Choroid plexus epithelial cell (primary cell): ENCODE results near the gene ADARB1.
A peak's percentile ranks its signal among the peaks of the same experiment; 100 is the strongest.

Experiments used
- DNase-seq: peaks from one replicate; pipeline ENCODE4 v3.0.0-alpha.2; 2010; ENCODE audit warnings: low read depth
- H3K4me3 ChIP-seq: 2 replicates; pipeline ENCODE4 v1.5.1; 2011; ENCODE audit warnings: low read depth, mild to moderate bottlenecking, control low read depth, low read length, moderate library complexity
- CTCF ChIP-seq: conservative IDR thresholded peaks from 2 replicates; pipeline ENCODE4 v1.5.1; 2011; ENCODE audit warnings: low read depth, mild to moderate bottlenecking, control low read depth, inconsistent platforms, low read length, moderate library complexity

The ADARB1 gene

GRCh38 chr21:45029948-45030681 lies 44.3 kb upstream of the ADARB1 start:
- no peak overlapping the region for H3K4me3 ChIP-seq
- no peak for DNase-seq
- TF ChIP-seq CTCF: no peak

DNA sequence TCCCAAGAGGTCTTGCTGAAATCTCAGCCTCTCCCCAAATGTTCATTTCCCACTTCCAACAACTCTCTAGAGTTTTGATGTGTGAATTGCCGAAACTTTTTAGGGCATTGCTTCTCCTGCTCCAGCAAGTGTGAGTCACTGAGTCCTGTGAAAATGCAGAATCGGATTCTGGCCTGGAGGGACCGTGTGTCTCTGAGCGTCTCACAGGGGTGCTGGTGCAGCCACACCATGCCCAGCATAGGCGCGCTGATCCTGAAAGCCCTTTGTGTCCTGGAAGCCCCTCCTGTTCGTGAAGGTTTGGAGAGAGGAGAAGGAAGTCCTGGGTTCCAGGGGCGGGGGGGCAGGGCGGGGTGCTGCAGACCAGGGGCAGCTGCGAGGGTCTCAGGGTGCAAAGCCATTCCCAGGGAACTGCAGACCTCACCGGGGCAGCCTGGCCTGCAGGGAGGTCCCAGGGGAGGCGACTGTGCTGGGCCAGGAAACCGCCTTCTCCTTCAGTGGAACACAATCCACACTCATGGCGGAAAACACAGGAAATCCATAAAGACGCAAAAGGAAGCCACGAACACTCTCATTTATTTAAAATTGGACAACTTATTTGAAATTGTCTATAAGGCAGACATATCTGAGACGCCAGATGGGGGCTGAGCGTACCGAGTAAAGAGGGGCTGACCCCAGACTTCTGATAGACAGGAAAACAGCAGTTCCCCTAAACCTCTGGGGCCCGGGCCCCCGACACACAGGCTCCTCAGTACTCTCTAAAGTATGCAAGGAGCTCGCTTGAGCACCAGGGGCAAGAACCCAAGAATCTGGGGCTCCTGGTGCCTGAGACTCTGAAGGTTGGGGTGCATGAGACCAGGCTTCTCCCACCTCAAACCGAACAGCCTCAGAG lies 43.5 kb upstream of the ADARB1 start:
- no peak for TF ChIP-seq CTCF
- DNase-seq: no peak
- H3K4me3 ChIP-seq: no peak overlapping the region

- no peak for TF ChIP-seq CTCF
- no peak overlapping the region for H3K4me3 ChIP-seq
These were observed 42.7 kb upstream of the ADARB1 start for GRCh38 chr21:45031571-45032191.

GRCh38 chr21:45032332-45032731 lies 42.0 kb upstream of the ADARB1 start:
- no peak for TF ChIP-seq CTCF
- no peak overlapping the region for H3K4me3 ChIP-seq
- DNase-seq: no peak

More at GRCh38 chr21:45031571-45032191, 42.7 kb upstream of the ADARB1 start:
- peak; percentile 27 for DNase-seq

- TF ChIP-seq CTCF: no peak
- no peak overlapping the region for H3K4me3 ChIP-seq
- DNase-seq: peak; percentile 29
These were observed 41.2 kb upstream of the ADARB1 start for GRCh38 chr21:45032977-45033710.

DNA sequence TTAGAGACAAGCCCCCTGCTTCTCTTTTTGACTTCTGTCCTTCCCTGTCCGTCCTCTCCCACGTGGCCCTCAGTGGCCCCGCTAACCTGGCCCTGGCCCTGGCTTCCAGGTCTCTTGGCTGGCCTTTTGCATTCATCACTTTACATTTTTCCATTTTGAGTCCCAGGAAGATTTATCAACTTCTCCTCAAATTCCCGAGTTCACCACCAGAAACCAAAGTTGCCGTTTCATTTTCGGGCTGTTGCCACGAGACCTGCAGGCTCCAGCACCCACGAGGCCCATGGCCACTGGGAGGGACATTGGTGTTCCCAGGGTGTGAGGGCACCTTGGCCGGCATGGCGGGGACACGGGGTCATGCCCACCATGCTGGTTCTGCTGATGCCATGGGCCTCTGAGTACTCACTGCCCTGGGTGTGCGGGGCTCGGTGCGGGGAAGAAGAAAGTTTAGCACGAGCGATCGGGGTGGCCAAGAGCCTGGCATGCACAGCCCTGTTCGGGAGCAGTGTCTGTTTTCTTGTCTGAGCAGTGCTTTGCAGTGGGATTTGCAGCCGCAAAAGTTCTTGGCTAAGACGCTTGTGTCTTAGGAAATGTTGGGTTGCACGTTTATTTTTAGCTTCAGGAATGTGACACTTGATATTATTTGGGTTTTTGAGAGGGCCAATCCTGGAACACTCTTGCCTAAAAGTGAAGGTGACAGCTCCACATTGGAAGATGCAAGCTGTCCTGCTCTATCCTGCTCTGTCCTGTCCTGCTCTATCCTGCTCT lies 40.4 kb upstream of the ADARB1 start:
- no peak for TF ChIP-seq CTCF
- peak; percentile 90 for DNase-seq
- peak overlapping the region; percentile 32 for H3K4me3 ChIP-seq
